H9 (cell line): Measurements from ENCODE around the gene MEIS2. TPM values are rescaled to one million over a fixed set of nuclear protein-coding genes. Genes with fewer than 3 reads are reported as not detected.

Experiments
- DNase-seq: peaks from one replicate; pipeline ENCODE4 v3.0.0-alpha.2; 2017
- H2AFZ ChIP-seq: one replicate; pipeline ENCODE4 v1.6.1; 2013; ENCODE audit warnings: mild to moderate bottlenecking, low read length, control low read depth, moderate library complexity
- H2AK5ac ChIP-seq: 2 replicates; pipeline ENCODE4 v1.6.1; 2013; ENCODE audit warnings: low read length, control low read depth, mixed read lengths; ENCODE audit not compliant: insufficient read length
- H2BK120ac ChIP-seq: one replicate; pipeline ENCODE4 v1.6.1; 2013; ENCODE audit warnings: low read depth, mild to moderate bottlenecking, low read length, control low read depth, inconsistent platforms; ENCODE audit not compliant: poor library complexity, severe bottlenecking
- H2BK12ac ChIP-seq: 2 replicates; pipeline ENCODE4 v1.6.1; 2013; ENCODE audit warnings: low read length, control low read depth, mixed read lengths, low read depth; ENCODE audit not compliant: insufficient read length
- H2BK15ac ChIP-seq: 2 replicates; pipeline ENCODE4 v1.6.1; 2013; ENCODE audit warnings: low read depth, low read length, control low read depth
- H2BK20ac ChIP-seq: one replicate; pipeline ENCODE4 v1.6.1; 2013; ENCODE audit warnings: low read depth, mild to moderate bottlenecking, low read length, control low read depth, inconsistent platforms; ENCODE audit not compliant: poor library complexity, severe bottlenecking
- H2BK5ac ChIP-seq: 2 replicates; pipeline ENCODE4 v1.6.1; 2013; ENCODE audit warnings: low read length, control low read depth, mixed read lengths; ENCODE audit not compliant: insufficient read length
- H3K14ac ChIP-seq: 2 replicates; pipeline ENCODE4 v1.6.1; 2013; ENCODE audit warnings: low read length, control low read depth; ENCODE audit not compliant: insufficient read depth
- H3K18ac ChIP-seq: 2 replicates; pipeline ENCODE4 v1.6.1; 2013; ENCODE audit warnings: low read depth, mild to moderate bottlenecking, mixed read lengths, low read length, control low read depth; ENCODE audit not compliant: insufficient read length
- H3K23ac ChIP-seq: 2 replicates; pipeline ENCODE4 v1.6.1; 2013; ENCODE audit warnings: low read length, control low read depth, mixed read lengths, low read depth; ENCODE audit not compliant: insufficient read length
- H3K23me2 ChIP-seq: 2 replicates; pipeline ENCODE4 v1.6.1; 2013; ENCODE audit warnings: low read depth, mild to moderate bottlenecking, mixed read lengths, low read length, control low read depth; ENCODE audit not compliant: insufficient read length, poor library complexity, severe bottlenecking
- H3K27ac ChIP-seq: 2 replicates; pipeline ENCODE4 v1.5.1; 2013; ENCODE audit warnings: low read length, control low read depth, mixed read lengths, low read depth; ENCODE audit not compliant: insufficient read length
- H3K27me3 ChIP-seq: 2 replicates; pipeline ENCODE4 v1.6.1; 2013; ENCODE audit warnings: low read length, control low read depth, inconsistent platforms; ENCODE audit not compliant: insufficient read depth
- H3K4ac ChIP-seq: 2 replicates; pipeline ENCODE4 v1.6.1; 2013; ENCODE audit warnings: low read depth, mild to moderate bottlenecking, control low read depth, inconsistent platforms, low read length, moderate library complexity
- H3K4me1 ChIP-seq: 2 replicates; pipeline ENCODE4 v1.6.1; 2013; ENCODE audit warnings: low read length, control low read depth, inconsistent platforms; ENCODE audit not compliant: insufficient read depth
- H3K4me2 ChIP-seq: 2 replicates; pipeline ENCODE4 v1.6.1; 2013; ENCODE audit warnings: low read length, control low read depth, mixed read lengths; ENCODE audit not compliant: insufficient read length, insufficient read depth
- H3K56ac ChIP-seq: 2 replicates; pipeline ENCODE4 v1.6.1; 2013; ENCODE audit warnings: low read depth, mild to moderate bottlenecking, mixed read lengths, low read length, control low read depth; ENCODE audit not compliant: insufficient read length
- H3K79me1 ChIP-seq: 2 replicates; pipeline ENCODE4 v1.6.1; 2013; ENCODE audit warnings: low read depth, mild to moderate bottlenecking, moderate library complexity, low read length, control low read depth, inconsistent platforms; ENCODE audit not compliant: insufficient read depth, poor library complexity, severe bottlenecking
- H3K79me2 ChIP-seq: 2 replicates; pipeline ENCODE4 v1.6.1; 2013; ENCODE audit warnings: low read length, control low read depth, inconsistent platforms; ENCODE audit not compliant: insufficient read depth
- H3K9ac ChIP-seq: 2 replicates; pipeline ENCODE4 v1.6.1; 2013; ENCODE audit warnings: low read length, control low read depth, mixed read lengths; ENCODE audit not compliant: insufficient read length; ENCODE audit errors: extremely low read depth
- H3K9me3 ChIP-seq: one replicate; pipeline ENCODE4 v1.6.1; 2013; ENCODE audit warnings: low read depth, low read length, inconsistent platforms; ENCODE audit not compliant: control insufficient read depth
- H3T11ph ChIP-seq: one replicate; pipeline ENCODE4 v1.6.1; 2013; ENCODE audit warnings: mild to moderate bottlenecking, low read length, control low read depth, inconsistent platforms
- H4K20me1 ChIP-seq: one replicate; pipeline ENCODE4 v1.6.1; 2013; ENCODE audit not compliant: control insufficient read depth, insufficient read length, insufficient read depth
- H4K5ac ChIP-seq: 2 replicates; pipeline ENCODE4 v1.6.1; 2013; ENCODE audit warnings: low read depth, mild to moderate bottlenecking, mixed read lengths, low read length, control low read depth; ENCODE audit not compliant: insufficient read length
- H4K8ac ChIP-seq: replicated peaks from 2 replicates; pipeline ENCODE4 v1.6.1; 2013; ENCODE audit warnings: low read length, control low read depth, mixed read lengths, low read depth; ENCODE audit not compliant: insufficient read length
- H4K91ac ChIP-seq: 2 replicates; pipeline ENCODE4 v1.6.1; 2013; ENCODE audit warnings: low read depth, mild to moderate bottlenecking, moderate library complexity, mixed read lengths, low read length, control low read depth; ENCODE audit not compliant: insufficient read length
- H3K27ac Mint-ChIP-seq, 3 experiments: 2 replicates in 2 of 3; 3 replicates in 1 of 3; pipeline ENCODE4 v1.8.0; 2020 to 2021; ENCODE audit warnings: mixed read lengths in 3 of 3, mild to moderate bottlenecking in 1 of 3, moderate library complexity in 1 of 3
- H3K27me3 Mint-ChIP-seq: 2 replicates; pipeline ENCODE4 v1.8.0; 2021; ENCODE audit warnings: low read depth, mild to moderate bottlenecking, moderate library complexity, mixed read lengths
- H3K36me3 Mint-ChIP-seq, 3 experiments: 2 replicates in 2 of 3; 3 replicates in 1 of 3; pipeline ENCODE4 v1.8.0; 2020 to 2021; ENCODE audit warnings: low read depth in 3 of 3, mixed read lengths in 3 of 3; ENCODE audit not compliant: insufficient read depth in 1 of 3
- H3K4me1 Mint-ChIP-seq, 2 experiments: 2 replicates each; pipeline ENCODE4 v1.8.0; 2020; ENCODE audit warnings: mixed read lengths in 2 of 2
- H3K4me3 Mint-ChIP-seq, 2 experiments: 2 replicates in 1 of 2; 3 replicates in 1 of 2; pipeline ENCODE4 v1.8.0; 2020 to 2021; ENCODE audit warnings: mild to moderate bottlenecking in 2 of 2, mixed read lengths in 2 of 2, moderate library complexity in 1 of 2
- H3K9me3 Mint-ChIP-seq, 2 experiments: 2 replicates in 1 of 2; 3 replicates in 1 of 2; pipeline ENCODE4 v1.8.0; 2020; ENCODE audit warnings: mild to moderate bottlenecking in 2 of 2, mixed read lengths in 2 of 2, moderate library complexity in 1 of 2
- WGBS: extraction: QIAGEN DNeasy Blood & Tissue Kit; methylation state at CpG from one replicate; pipeline ENCODE4 v1.1.7; 2013; ENCODE audit warnings: missing lambda C conversion rate, low lambda C conversion rate, mixed read lengths; ENCODE audit not compliant: insufficient read length; ENCODE audit errors: extremely low coverage; 5-methylcytosine and 5-hydroxymethylcytosine counted together
- total RNA-seq: library from RNA; stranded (reverse); gene quantifications from 2 replicates; pipeline ENCODE4 v1.2.1, GENCODE V29; 2021
- TF ChIP-seq, protein P1 (sequence below): fragments of 200-600 bp; sonication (generic); conservative IDR thresholded peaks from 3 replicates; pipeline ENCODE4 v1.8.0; 2021; ENCODE audit warnings: antibody characterized with exemption, mild to moderate bottlenecking

The MEIS2 gene
- total RNA-seq, 1 experiment from 2014 or later, result 0.35 TPM

DNA sequence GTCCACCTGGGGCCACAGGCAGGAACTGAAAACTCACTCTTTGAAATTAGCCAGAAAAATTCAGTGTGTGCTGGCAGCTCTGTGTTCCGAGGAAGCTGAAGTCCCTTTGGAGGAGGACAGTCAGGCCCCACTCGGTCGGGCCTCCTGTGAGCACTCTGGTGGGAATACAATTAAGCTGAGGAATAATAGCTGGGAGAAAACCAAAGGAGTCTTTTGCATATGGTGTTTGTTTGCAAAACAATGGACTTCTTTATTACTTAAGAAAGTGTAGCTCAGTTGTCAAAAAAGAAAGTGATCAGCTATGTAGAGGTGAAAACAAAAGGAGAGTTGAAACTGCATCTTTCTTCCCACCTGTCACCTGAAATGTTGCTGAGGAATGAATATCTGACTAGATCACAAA is 202.5 kb downstream of the MEIS2 start:
- Histone ChIP-seq H4K5ac (no peak overlapping the region), H3K56ac (no peak overlapping the region), H2BK5ac (no peak overlapping the region), H3K4me1 (peaks cover 15% of the 10 kb centered on the region), H4K91ac (no peak overlapping the region), H4K8ac (no peak overlapping the region), H3K9me3 (no peaks in the 10 kb centered on the region), H3K27me3 (no peaks in the 10 kb centered on the region; the same call in 1 of the 2 replicates), H2AK5ac (no peak overlapping the region), H2BK20ac (no peak overlapping the region), H2BK120ac (no peak overlapping the region), H3K27ac (no peak overlapping the region), H3T11ph (no peak overlapping the region), H3K18ac (no peak overlapping the region), H4K20me1 (no peaks in the 10 kb centered on the region), H2BK15ac (no peak overlapping the region), H3K9ac (no peak overlapping the region), H3K79me1 (no peaks in the 10 kb centered on the region), H3K23ac (no peak overlapping the region), H2AFZ (no peak overlapping the region), H3K4me2 (peak overlapping the region; percentile 15), H3K14ac (no peak overlapping the region), H3K79me2 (no peaks in the 10 kb centered on the region), H3K23me2 (no peaks in the 10 kb centered on the region), H3K4ac (no peak overlapping the region), H2BK12ac (no peak overlapping the region)
- DNase-seq, result no peak
- Mint-ChIP-seq H3K4me1 (peaks cover 55 to 65% of the 10 kb centered on the region in 2 experiments), H3K27ac (peak overlapping the region in 2 of 3 experiments; percentile 35 to 93; a peak in 3 of 7 replicates), H3K4me3 (peak overlapping the region; percentile 33 to 56), H3K27me3 (peaks cover 61% of the 10 kb centered on the region), H3K9me3 (no peaks in the 10 kb centered on the region; a peak in 1 of 5 replicates), H3K36me3 (no peaks in the 10 kb centered on the region)
- WGBS, result no CpG with 5 or more reads among the region's 3 CpGs
- TF ChIP-seq, protein P1, sequence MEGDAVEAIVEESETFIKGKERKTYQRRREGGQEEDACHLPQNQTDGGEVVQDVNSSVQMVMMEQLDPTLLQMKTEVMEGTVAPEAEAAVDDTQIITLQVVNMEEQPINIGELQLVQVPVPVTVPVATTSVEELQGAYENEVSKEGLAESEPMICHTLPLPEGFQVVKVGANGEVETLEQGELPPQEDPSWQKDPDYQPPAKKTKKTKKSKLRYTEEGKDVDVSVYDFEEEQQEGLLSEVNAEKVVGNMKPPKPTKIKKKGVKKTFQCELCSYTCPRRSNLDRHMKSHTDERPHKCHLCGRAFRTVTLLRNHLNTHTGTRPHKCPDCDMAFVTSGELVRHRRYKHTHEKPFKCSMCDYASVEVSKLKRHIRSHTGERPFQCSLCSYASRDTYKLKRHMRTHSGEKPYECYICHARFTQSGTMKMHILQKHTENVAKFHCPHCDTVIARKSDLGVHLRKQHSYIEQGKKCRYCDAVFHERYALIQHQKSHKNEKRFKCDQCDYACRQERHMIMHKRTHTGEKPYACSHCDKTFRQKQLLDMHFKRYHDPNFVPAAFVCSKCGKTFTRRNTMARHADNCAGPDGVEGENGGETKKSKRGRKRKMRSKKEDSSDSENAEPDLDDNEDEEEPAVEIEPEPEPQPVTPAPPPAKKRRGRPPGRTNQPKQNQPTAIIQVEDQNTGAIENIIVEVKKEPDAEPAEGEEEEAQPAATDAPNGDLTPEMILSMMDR, result no peak
